ENCODE measurements around the gene ATP6V0A1.
A peak's percentile ranks its signal among the peaks of the same experiment; 100 is the strongest.

Gene ATP6V0A1

DNA sequence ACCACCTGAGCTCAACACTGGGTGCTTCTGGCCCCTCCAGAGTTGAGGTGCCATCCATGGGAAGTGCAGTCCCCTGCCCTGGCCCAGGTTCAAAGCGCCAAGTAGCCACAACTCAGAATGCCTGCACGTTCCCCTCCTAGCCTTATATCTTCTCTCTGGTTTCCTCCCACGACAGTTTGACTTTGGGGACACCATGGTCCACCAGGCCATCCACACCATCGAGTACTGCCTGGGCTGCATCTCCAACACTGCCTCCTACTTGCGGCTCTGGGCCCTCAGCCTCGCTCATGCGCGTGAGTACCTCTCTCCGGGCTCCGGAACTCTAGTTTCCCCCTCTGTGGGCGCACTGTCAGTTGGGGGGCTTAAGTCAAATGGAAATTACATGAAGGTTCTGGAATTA is 55.0 kb downstream of the ATP6V0A1 start:
- no peak for DNase-seq (ENCODE audit: low read depth)
- no peak overlapping the region for H3K4me3 ChIP-seq (ENCODE audit: low read depth, low read length)

DNA sequence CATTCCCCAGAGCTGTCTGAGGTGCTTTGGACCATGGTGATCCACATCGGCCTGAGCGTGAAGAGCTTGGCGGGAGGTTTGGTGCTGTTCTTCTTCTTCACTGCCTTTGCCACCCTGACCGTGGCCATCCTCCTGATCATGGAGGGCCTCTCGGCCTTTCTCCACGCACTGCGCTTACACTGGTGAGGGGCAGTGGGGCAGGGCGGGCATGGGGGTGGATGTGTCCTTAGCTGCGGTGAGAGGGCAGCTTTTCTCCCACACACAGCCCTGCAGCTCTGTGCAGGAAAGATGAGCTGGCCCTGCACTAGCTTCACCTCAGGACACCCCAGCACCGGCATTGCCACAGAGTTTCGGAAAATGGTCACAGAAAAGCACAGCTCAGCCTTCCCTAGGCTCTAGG is 55.6 kb downstream of the ATP6V0A1 start:
- no peak overlapping the region for H3K4me3 ChIP-seq (ENCODE audit: low read depth, low read length)
- no peak for DNase-seq (ENCODE audit: low read depth)

DNA sequence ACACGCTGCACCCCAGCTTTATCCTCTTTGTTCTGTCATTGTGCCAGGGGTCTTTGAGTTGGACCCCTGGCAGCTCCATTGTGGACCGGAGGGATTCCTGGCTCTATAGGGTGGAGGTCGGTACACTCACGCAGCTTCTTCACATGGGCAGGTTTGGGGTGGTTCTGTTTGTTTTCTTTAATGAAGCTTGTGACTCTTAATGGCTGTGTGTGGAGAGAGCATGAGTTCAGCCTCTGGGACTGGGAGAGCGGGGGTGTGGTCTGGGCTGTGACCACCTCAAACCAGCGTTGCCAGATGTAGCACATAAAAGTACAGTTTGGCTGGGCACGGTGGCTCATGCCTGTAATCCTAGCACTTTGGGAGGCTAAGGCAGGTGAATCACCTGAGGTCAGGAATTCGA is 56.2 kb downstream of the ATP6V0A1 start:
- H3K4me3 ChIP-seq (ENCODE audit: low read depth, low read length): no peak overlapping the region
- DNase-seq (ENCODE audit: low read depth): no peak

DNA sequence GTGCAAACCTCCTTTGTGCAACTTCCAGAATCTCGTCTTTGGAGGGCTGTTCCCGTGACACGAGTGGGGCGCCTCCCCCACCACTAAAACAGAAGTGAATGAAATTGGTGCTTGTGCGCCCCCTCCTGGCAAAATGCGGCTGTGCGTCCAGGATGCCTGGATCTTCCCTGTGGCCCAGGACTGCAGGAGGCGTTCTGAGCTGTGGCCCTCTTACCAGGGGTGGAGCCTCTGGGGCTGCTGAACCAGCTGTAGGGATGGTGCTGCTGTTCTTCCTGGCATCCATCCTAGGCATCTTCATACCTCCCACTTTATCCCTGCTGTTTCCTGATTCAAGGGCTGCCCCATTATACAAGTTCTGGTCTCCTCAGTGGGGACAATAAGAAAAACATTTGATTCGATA is 58.8 kb downstream of the ATP6V0A1 start:
- no peak overlapping the region for H3K4me3 ChIP-seq (ENCODE audit: low read depth, low read length)
- DNase-seq (ENCODE audit: low read depth): peak; percentile 77

DNA sequence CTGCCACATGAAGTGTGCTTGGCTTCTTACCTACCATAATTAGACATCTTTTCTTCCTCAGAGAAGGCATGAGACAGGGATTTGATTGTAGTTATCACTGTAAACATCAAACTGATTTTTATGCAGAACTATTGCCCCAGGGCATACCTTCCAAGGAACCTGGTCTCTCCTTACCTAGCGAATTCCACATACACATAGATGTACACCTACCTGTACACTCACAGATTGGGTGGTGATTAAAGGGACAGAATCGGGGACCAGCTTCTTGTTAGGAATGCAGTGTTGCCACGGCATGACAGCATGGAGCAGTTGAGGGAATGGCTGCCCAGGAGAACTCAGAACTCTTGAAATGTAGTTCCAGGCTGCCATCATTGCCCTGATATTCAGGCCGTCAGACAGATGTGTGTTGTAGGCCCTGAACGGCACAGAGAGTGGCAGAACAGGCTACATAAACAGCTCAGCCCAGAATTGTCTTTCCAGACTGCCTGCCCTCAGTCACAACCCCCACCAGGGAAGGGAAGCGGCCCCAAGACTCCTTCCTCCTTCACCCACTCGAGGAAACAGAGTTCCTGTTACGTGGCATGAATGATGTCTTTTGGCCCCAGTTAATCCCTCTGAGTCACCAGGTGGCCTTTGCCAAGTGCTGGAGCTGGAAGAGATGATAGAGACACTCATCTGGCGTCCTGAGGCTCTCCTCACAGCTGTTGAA is 59.5 kb downstream of the ATP6V0A1 start:
- DNase-seq (ENCODE audit: low read depth): peak; percentile 98
- H3K4me3 ChIP-seq (ENCODE audit: low read depth, low read length): no peak overlapping the region

DNA sequence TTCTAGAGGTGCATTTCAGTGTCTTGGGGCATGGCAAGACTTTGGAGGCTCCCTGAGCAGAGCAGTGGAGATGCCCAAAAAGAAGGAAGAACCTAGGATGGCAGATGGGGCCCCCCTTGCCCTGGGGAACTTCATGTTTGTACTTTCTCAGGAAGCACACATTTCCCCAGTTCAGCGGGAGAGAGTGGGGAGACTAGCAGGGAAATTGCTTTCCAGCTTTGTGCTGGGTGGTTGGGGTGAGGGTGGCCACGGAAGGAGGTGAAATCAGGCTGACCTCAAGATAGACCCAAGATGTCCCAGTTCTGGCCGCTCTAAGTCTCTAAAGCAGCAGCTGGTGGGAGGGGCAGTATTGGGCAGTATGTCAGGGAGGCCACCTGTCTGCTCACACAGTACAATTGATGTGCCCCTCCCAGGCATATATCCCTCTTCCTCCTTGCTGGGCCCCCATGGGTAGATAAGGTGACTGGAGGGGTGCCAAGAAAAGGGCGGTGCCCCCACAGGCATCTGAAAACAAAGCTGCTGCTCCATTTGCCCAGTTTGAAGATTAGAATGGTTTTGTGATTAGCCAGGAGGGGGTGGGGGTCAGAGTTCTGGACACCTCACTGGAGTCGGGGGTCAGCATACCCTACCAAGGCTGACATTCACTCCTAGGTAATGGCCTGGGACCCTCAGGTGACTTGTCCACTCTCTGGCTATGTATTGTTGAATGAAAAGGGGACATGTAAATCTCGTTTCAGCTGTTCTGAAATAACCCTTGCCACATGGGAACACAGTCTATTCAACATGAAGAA is 60.3 kb downstream of the ATP6V0A1 start:
- H3K4me3 ChIP-seq (ENCODE audit: low read depth, low read length): no peak overlapping the region
- DNase-seq (ENCODE audit: low read depth): no peak

DNA sequence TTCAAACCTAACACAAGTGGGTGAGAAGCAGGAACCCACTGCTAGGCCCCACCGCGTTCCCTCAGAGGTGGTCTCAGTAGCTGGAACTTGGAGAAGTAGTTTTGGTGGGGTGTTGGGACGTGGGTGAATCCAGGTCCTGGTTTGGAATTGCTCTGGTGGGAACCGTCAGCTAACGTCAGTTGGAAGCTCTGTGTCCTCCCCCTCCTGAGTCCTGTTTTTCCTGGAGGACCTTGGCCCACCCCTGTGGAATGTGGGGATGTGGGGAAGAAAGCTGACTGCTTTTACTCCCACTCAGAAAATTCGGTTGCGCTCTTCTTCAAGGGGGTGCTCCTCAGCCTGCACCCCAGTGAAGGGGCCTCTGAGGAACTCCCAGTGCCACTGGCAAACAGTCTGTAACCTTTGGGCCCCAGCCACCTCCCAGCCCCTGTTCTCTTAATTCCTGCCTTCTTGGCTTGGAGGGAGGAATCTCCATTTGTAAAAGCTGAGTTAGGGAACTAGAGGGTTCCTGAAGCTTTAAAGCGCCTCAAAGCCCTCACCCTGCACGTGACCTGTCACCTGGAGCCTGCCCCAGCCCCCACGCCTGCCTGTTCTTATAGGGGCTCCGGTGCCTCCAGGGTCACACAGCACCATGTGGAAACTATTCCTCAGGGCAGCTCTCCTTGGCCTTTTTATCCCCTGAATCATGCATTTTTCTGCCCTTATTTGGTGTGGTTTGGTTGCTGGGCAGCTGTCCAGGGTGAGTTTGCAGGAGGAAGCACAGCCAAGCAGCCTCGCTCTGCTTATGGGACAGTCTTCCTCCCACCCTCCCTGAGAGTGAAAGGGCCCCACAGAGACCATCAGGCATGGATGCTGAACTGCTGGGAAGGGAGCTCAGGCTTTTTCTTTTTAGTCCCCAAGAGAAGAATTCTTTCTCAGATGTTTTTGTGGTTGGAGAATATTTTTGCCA is 61.1 kb downstream of the ATP6V0A1 start:
- peak; percentile 99 for DNase-seq (ENCODE audit: low read depth)
- no peak overlapping the region for H3K4me3 ChIP-seq (ENCODE audit: low read depth, low read length)

DNA sequence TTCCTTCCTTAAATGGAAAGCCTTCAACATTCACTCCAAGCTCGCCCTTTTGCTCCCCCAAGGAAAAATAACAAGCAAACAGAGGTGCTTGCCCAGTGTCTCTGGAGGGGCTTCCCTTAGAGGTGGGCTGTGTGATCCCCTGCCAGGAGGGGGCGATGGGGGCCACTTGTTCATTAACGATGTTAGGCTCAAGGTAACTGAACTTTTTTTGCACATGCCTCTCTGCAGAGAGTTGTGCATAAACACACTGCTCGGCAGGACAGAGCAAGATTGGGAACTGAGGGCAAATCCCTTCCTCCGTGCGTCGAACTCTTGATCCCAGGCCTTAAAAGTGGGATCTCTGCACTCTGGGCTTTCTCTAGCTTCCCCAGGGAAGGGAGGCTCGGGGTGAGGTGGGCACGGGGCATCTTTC is 61.9 kb downstream of the ATP6V0A1 start:
- no peak for DNase-seq (ENCODE audit: low read depth)
- no peak overlapping the region for H3K4me3 ChIP-seq (ENCODE audit: low read depth, low read length)

DNA sequence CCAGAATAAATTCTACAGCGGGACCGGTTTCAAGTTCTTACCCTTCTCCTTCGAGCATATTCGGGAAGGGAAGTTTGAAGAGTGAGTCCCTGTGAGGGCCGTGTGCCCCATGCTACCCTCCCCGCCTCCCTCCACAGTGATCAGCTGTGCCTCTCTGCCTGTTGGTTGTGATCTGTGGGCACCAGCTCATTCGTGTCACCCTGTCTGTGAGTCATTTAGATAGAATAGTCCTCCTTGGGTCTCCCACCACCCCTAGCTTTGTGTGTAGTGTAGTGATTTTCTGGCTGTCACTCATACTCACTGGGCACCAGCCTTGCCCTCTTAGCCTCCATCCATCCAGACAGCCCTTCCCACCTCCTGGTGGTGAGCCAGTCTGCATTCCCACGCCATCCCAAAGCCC is 62.4 kb downstream of the ATP6V0A1 start:
- no peak overlapping the region for H3K4me3 ChIP-seq (ENCODE audit: low read depth, low read length)
- no peak for DNase-seq (ENCODE audit: low read depth)

DNA sequence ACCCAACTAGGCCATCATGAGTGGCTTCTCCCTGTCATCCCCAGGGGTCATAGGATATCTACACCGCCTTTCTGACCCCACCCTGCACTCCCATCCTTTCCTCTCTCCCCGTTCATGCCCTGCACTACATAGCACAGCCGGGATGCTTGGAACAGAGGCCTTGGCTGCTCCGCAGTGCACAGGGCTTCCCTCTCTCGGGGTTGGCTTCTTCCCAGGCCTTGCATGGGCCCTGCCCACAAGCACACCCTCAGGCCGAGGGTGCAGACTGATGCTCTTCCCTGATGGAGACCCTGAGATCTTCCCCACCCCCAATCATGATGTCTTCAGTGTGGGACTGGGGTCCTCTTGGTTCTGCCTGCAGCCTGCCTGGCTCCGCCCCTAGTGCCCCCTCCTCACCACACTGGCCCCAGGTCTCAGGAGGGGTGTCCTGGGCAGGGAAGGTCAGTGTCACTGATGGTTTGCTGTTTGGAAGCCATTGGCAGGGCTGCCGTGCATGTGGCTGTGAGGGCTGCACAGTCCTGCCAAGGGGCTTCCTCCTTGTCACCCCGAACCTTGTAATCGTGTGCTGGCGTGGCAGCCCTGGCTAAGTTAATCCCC is 63.1 kb downstream of the ATP6V0A1 start:
- H3K4me3 ChIP-seq (ENCODE audit: low read depth, low read length): no peak overlapping the region
- DNase-seq (ENCODE audit: low read depth): no peak

DNA sequence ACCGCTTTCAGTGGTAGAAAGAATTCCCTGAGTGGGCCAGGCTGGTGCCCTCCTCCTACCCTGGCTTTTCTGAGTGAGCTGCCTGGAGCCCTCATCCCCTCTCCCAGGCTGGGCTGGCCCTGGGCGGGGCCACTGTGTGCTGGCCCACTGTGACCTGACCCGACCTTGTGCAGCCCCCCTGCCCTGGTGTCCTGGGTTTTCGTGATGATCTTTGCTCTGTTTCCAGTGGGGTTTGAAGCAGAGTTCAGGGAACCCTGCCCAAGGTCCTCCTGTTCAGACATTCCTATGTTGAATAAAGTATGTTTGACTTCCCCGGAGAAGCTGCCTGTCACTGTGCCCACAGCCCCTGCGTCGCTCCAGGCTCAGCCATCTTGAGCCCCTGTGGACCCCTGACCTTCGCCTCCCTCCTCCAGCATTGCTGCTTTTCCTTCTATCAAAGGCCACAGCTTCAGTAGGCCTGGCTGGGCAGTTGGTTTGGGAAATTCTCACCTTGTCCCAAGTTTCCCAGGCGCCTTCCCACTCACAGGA is 63.6 kb downstream of the ATP6V0A1 start:
- no peak overlapping the region for H3K4me3 ChIP-seq (ENCODE audit: low read depth, low read length)
- no peak for DNase-seq (ENCODE audit: low read depth)

DNA sequence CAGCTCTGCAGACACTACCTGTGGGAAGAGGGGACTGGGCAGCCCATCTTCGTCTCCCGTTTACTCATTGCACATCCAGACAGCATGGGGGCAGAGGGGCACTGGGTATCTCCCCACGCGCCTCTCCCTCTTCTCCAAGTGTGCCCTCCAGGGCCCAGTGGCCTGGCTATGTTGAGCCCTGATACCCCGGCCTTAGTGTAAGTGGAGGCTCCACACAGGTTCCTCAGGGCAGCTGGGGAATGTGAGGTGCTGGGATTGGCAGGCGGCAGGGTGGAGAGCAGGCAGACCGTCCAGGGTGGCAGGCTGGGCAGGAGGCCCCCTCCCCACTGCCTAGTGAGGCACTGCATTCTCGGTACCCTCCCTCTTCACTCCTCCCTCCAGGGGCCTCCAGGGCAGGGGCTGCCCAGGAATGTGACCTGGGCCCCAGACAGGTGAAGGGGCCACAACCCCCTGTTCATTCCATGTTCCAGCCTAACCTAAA is 64.2 kb downstream of the ATP6V0A1 start:
- H3K4me3 ChIP-seq (ENCODE audit: low read depth, low read length): no peak overlapping the region
- DNase-seq (ENCODE audit: low read depth): no peak

DNA sequence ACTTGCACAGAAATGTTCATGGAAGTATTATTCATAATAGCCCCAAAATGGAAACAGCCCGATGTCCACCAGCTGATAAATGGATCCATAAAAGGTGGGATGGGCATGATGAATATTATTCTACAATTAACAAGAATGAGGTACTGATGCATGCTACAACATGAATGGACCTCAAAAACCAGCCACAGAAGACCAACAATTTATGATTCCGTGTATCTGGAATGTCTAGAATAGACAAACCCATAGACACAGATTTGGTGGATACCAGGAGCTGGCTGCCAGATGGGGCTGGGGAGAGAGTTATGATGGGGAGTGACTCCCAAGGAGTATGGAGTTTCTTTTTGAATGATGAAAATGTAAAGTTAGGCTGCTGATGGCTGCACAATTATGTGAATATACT is 66.5 kb downstream of the ATP6V0A1 start:
- H3K4me3 ChIP-seq (ENCODE audit: low read depth, low read length): no peak overlapping the region
- no peak for DNase-seq (ENCODE audit: low read depth)

DNA sequence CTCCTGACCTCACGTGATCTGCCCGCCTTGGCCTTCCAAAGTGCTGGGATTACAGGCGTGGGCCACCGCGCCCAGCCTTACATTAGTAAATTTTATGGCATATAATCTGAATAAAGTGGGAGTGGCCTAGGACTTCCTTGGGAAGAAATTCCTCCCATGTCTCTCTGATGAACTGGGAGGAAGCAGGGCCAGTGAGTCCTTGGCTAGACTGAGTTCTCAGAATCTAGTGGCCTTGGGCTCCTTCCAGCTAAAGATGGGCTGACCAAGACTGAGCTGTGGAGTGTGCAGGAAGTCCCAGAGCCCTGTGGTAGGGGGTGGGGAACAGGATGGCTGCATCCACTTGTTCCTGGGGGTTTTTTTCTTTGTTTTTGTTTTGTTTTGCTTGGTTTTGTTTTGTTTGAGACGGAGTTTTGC is 67.4 kb downstream of the ATP6V0A1 start:
- H3K4me3 ChIP-seq (ENCODE audit: low read depth, low read length): no peak overlapping the region
- DNase-seq (ENCODE audit: low read depth): no peak

DNA sequence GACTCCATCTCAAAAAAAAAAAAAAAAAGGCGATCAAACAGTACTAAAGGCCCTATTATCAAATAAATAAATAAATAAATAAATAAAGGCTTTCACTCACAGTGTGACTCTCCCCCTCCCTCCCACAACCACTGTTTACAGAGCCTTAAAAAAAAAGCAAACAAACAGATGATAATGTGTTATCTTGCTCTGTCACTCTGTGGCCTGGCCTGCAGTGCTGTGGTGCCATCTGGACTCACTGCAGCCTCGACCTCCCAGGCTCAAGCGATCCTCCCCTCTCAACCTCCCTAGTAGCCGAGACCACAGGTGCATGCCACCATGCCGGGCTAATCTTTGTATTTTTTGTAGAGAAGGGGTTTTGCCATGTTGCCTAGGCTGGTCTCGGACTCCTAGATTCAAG is 69.3 kb downstream of the ATP6V0A1 start:
- no peak for DNase-seq (ENCODE audit: low read depth)
- H3K4me3 ChIP-seq (ENCODE audit: low read depth, low read length): no peak overlapping the region

DNA sequence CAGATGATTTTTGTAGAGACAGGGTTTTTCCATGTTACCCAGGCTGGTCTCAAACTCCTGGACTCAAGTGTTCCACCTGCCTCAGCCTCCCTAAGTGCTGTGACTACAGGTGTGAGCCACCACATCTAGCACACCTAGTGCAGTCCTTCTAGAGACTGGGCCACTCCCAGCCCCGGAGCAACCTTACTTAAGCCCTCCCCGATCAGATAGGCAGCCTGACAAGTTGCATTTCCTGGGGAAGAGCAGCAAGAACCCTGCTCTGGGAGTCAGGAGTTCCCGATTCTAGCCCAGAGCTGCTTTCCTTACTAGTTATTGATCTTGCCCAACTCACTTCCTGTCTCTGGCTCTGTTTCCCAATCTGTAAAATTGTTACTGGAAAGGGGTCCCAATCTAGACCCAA is 70.4 kb downstream of the ATP6V0A1 start:
- no peak overlapping the region for H3K4me3 ChIP-seq (ENCODE audit: low read depth, low read length)
- no peak for DNase-seq (ENCODE audit: low read depth)

DNA sequence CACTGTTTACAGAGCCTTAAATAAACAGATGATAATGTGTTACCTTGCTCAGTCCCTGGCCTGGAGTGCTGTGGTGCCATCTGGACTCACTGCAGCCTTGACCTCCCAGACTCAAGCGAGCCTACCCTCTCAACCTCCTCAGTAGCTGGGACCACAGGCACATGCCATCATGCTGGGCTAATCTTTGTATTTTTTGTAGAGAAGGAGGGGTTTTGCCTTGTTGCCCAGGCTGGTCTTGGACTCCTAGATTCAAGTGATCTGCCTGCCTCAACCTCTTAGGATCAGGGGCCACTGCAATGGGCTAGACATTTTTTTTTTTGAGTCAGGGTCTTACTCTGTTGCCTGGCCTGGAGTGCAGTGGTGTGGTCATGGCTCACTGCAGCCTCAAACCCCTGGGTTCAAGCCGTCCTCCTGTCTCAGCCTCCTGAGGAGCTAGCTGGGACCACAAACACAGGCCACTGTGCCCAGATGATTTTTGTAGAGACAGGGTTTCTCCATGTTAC is 72.3 kb downstream of the ATP6V0A1 start:
- no peak for DNase-seq (ENCODE audit: low read depth)
- no peak overlapping the region for H3K4me3 ChIP-seq (ENCODE audit: low read depth, low read length)

DNA sequence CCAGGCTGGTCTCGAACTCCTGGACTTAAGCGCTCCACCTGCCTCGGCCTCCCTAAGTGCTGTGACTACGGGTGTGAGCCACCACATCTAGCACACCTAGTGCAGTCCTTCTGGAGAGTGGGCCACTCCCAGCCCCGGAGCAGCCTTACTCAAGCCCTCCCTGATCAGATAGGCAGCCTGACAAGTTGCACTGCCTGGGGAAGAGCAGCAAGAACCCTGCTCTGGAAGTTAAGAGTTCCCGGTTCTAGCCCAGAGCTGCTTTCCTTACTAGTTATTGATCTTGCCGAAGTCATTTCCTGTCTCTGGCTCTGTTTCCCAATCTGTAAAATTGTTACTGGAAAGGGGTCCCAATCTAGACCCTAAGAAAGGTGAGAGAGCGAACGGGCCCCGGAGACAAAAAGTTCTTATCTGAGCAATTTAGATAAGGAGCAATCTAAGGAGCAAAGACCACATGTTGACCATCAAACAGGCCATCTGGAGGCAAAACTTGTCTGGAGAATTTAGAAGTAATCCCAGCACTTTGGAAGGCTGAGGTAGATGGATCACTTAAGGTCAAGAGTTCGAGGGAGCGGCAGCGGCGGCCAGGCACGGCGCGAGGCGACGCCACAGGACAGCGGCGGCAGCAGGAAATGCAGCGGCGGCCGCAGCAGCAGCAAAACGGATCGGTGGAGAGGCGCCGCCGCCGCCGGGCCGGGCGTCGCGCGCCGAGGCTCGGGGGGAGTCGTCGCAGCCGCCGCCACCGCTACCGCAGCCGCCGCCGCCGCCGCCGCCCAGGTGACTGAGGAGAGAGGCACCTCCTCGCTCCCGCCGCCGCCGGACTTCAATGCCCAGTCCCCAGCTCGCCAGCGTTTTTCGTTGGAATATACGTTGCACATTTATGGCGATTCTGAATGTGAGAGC is 73.0 kb downstream of the ATP6V0A1 start:
- H3K4me3 ChIP-seq (ENCODE audit: low read depth, low read length): peak overlapping the region; percentile 48
- DNase-seq (ENCODE audit: low read depth): no peak
